LNCaP clone FGC (cell line): Measurements from ENCODE around the gene RPA1.

Source experiments
- DNase-seq: peaks from one replicate; pipeline ENCODE4 v3.0.0-alpha.2; 2011; ENCODE audit warnings: low read depth
- H3K4me3 ChIP-seq: 2 replicates; pipeline ENCODE4 v1.5.1; 2011; ENCODE audit warnings: mild to moderate bottlenecking, low read depth, low read length, control low read depth
- TF ChIP-seq, protein P1 (sequence below): IDR thresholded peaks from 2 replicates; pipeline ENCODE4 v1.5.1; 2012; ENCODE audit warnings: mild to moderate bottlenecking; ENCODE audit not compliant: control insufficient read depth, insufficient read depth; ENCODE audit errors: extremely low read depth

Gene RPA1

DNA sequence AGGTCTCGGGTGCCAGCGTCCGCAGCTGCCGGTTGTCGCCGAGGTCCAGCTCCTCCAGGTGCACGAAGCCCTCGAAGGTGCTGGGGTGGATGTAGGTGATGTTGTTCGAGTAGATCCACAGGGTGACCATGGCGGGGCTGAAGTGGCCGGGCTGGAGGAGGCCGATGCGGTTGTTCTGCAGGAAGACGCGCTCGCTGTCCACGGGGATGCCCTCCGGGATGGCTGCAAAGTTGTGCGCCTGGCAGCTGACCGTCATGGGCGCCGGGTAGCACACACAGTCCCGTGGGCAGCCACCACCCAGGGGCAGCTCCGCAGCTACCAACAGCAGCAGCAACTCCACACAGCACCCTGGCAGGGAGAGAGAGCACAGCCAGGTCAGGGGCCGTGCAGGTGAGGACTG, 107.7 kb downstream of the RPA1 start:
- DNase-seq = no peak
- H3K4me3 ChIP-seq = no peak overlapping the region
- TF ChIP-seq, protein P1, sequence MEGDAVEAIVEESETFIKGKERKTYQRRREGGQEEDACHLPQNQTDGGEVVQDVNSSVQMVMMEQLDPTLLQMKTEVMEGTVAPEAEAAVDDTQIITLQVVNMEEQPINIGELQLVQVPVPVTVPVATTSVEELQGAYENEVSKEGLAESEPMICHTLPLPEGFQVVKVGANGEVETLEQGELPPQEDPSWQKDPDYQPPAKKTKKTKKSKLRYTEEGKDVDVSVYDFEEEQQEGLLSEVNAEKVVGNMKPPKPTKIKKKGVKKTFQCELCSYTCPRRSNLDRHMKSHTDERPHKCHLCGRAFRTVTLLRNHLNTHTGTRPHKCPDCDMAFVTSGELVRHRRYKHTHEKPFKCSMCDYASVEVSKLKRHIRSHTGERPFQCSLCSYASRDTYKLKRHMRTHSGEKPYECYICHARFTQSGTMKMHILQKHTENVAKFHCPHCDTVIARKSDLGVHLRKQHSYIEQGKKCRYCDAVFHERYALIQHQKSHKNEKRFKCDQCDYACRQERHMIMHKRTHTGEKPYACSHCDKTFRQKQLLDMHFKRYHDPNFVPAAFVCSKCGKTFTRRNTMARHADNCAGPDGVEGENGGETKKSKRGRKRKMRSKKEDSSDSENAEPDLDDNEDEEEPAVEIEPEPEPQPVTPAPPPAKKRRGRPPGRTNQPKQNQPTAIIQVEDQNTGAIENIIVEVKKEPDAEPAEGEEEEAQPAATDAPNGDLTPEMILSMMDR = no peak

DNA sequence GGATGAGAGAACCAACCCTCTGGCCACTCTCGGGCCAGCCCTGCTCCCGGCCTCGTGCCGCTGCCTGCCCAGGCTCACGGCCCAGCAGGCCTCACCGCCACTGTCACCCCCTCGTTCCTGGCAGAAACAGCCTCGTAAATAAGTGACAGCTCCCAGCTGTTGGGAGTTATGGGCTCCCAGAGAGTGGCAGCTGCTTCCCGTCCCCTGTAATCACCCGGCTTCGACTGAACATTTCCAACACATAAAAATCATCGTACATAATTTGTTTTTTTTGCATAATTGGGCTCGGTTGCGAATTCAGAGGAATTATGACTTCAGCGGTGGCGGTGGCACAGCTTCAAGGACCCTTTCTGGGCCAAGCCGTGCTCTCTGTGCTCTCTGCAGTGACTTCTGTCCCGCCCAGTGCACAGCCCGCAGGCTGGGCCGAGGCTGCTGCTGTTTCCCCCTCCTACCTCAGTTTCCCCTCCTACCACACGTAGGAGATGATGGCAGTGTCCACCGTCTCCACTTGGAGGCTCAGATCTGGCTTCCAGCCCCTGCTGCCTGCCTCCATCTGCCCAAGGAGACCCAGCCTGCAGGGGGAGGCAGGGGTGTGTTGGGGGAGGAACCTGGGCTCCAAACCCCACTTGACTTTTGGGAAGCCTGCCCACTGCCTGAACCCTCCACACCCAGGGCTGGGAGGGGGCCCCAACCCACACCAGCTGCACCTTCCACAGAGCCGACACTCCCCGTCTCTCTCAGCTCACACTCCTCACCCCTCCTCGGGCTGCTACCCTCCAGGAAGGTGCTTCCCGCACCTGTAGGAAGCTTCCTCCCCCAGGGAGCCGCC, 110.4 kb downstream of the RPA1 start:
- TF ChIP-seq, protein P1 = no peak
- no peak overlapping the region for H3K4me3 ChIP-seq
- DNase-seq = no peak

DNA sequence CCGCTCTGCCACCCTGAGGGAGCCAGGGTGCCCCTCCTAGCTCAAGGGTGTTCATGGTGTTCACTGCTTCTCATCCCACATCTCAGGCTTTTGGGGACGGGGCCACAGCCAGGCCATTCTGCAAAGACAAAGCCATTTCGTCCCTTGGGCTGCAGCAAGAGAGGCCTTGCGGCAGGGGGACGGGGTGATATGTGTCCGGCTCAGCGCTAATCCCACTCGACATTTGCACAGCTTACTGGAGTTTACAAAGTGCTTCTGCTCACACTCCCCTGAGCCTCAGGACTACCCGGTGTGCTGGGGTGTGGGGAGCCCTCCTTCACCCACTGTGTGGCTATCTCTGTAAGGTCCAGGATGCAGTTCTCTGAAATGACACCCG, 111.0 kb downstream of the RPA1 start:
- H3K4me3 ChIP-seq = no peak overlapping the region
- DNase-seq = no peak
- TF ChIP-seq, protein P1 = no peak

- no peak overlapping the region for H3K4me3 ChIP-seq
- TF ChIP-seq, protein P1 = no peak
- DNase-seq = no peak
Observed at GRCh38 chr17:1941272-1942065, 111.7 kb downstream of the RPA1 start.

GRCh38 chr17:1942066-1942365, 112.2 kb downstream of the RPA1 start:
- no peak overlapping the region for H3K4me3 ChIP-seq
- TF ChIP-seq, protein P1 = no peak
- DNase-seq = no peak

- H3K4me3 ChIP-seq = no peak overlapping the region
- DNase-seq = no peak
- TF ChIP-seq, protein P1 = no peak
Observed at GRCh38 chr17:1942666-1943435, 113.0 kb downstream of the RPA1 start.
